ENCODE measurements around the gene GSN.

Gene GSN

DNA sequence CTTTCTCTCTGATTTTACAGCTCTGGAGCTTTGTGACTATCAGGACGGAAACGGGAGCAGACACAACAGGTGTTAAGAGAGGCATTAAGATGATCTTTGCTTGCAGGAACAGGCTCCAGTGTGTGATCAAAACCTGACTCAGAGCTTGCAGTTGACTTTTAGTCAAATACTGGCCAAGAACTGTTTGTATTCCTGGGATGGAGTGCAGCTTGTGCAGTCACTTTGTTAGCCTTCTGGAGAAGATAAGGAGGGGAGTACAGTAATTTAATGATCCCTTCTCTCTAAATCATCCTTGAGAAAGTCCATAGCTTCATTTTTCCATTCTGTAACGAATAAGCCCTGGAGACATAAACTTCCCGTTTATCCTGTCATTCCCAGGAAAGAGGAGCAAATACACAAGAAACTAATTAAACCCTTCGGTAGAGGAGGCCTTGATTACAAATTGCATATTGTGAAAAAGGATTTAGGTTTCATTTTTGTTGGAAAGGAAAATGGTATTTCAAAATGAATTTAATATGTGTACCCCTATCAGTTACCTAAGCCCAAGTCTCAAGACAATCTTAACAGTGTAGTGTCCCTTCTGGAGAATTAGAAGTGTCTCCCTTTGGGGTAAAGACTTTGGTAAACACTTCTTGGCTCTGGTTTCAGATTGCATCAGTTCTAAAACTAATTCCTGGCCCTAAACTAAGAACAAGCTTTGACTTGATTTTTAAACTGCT lies 105.2 kb downstream of the GSN start:
- Histone ChIP-seq H4K20me1 (ENCODE audit: control insufficient read depth, insufficient read depth, low read depth, low read length) (no peaks in the 10 kb centered on the region), H3K27me3 (ENCODE audit: control insufficient read depth, low read length) (peaks cover 10% of the 10 kb centered on the region; the same call in 1 of the 2 replicates), H3K79me2 (ENCODE audit: control insufficient read depth, low read length) (no peaks in the 10 kb centered on the region), H3K9me2 (replicated peaks; ENCODE audit: control insufficient read depth, low read length) (no peaks in the 10 kb centered on the region), H3K27ac (ENCODE audit: low read depth, low read length) (no peak overlapping the region), H3K4me2 (ENCODE audit: low read length) (no peak overlapping the region), H3K9me3 (ENCODE audit: control insufficient read depth, insufficient read depth, low read length) (no peaks in the 10 kb centered on the region), H3F3A (ENCODE audit: control insufficient read depth, insufficient read depth) (peaks cover 3% of the 10 kb centered on the region; the same call in 1 of the 2 replicates), H3K36me3 (ENCODE audit: control insufficient read depth, low read length) (no peaks in the 10 kb centered on the region), H3K4me1 (ENCODE audit: control insufficient read depth, low read length) (peaks cover 19% of the 10 kb centered on the region), H3K4me3 (ENCODE audit: low read length) (no peak overlapping the region)
- TF ChIP-seq CTCF (IDR thresholded peaks at IDR 0.05; ENCODE audit: low read depth, low read length, poor library complexity, severe bottlenecking) (no peak), EZH2phosphoT487 (IDR thresholded peaks at IDR 0.05; ENCODE audit: borderline replicate concordance, low read length) (no peak)

GRCh38 chr9:121376214-121376830 lies 108.4 kb downstream of the GSN start:
- peaks cover 3% of the 10 kb centered on the region; the same call in 1 of the 2 replicates for H3K27me3 ChIP-seq (ENCODE audit: control insufficient read depth, low read length)
- no peak for TF ChIP-seq EZH2phosphoT487 (IDR thresholded peaks at IDR 0.05; ENCODE audit: borderline replicate concordance, low read length)
- TF ChIP-seq CTCF (IDR thresholded peaks at IDR 0.05; ENCODE audit: low read depth, low read length, poor library complexity, severe bottlenecking): peak; percentile 20
- H3K9me2 ChIP-seq (replicated peaks; ENCODE audit: control insufficient read depth, low read length): no peaks in the 10 kb centered on the region
- no peaks in the 10 kb centered on the region for H4K20me1 ChIP-seq (ENCODE audit: control insufficient read depth, insufficient read depth, low read depth, low read length)
- no peak overlapping the region for H3K27ac ChIP-seq (ENCODE audit: low read depth, low read length)
- peaks cover 3% of the 10 kb centered on the region; the same call in 1 of the 2 replicates for H3F3A ChIP-seq (ENCODE audit: control insufficient read depth, insufficient read depth)
- H3K79me2 ChIP-seq (ENCODE audit: control insufficient read depth, low read length): no peaks in the 10 kb centered on the region
- H3K9me3 ChIP-seq (ENCODE audit: control insufficient read depth, insufficient read depth, low read length): no peaks in the 10 kb centered on the region
- no peaks in the 10 kb centered on the region for H3K4me1 ChIP-seq (ENCODE audit: control insufficient read depth, low read length)
- no peaks in the 10 kb centered on the region for H3K36me3 ChIP-seq (ENCODE audit: control insufficient read depth, low read length)
- H3K4me2 ChIP-seq (ENCODE audit: low read length): no peak overlapping the region
- no peak overlapping the region for H3K4me3 ChIP-seq (ENCODE audit: low read length)

GRCh38 chr9:121380846-121381245 lies 112.9 kb downstream of the GSN start:
- no peaks in the 10 kb centered on the region for H4K20me1 ChIP-seq (ENCODE audit: control insufficient read depth, insufficient read depth, low read depth, low read length)
- TF ChIP-seq CTCF (IDR thresholded peaks at IDR 0.05; ENCODE audit: low read depth, low read length, poor library complexity, severe bottlenecking) (no peak), EZH2phosphoT487 (IDR thresholded peaks at IDR 0.05; ENCODE audit: borderline replicate concordance, low read length) (no peak)
- no peaks in the 10 kb centered on the region for H3K4me1 ChIP-seq (ENCODE audit: control insufficient read depth, low read length)
- no peak overlapping the region for H3K4me2 ChIP-seq (ENCODE audit: low read length)
- no peaks in the 10 kb centered on the region for H3K36me3 ChIP-seq (ENCODE audit: control insufficient read depth, low read length)
- H3K79me2 ChIP-seq (ENCODE audit: control insufficient read depth, low read length): no peaks in the 10 kb centered on the region
- H3F3A ChIP-seq (ENCODE audit: control insufficient read depth, insufficient read depth): no peaks in the 10 kb centered on the region
- no peaks in the 10 kb centered on the region for H3K9me3 ChIP-seq (ENCODE audit: control insufficient read depth, insufficient read depth, low read length)
- H3K9me2 ChIP-seq (replicated peaks; ENCODE audit: control insufficient read depth, low read length): no peaks in the 10 kb centered on the region
- no peak overlapping the region for H3K4me3 ChIP-seq (ENCODE audit: low read length)
- peaks cover 6% of the 10 kb centered on the region for H3K27me3 ChIP-seq (ENCODE audit: control insufficient read depth, low read length)
- no peak overlapping the region for H3K27ac ChIP-seq (ENCODE audit: low read depth, low read length)
